AG04450 (cell line): ENCODE measurements around the gene GRM8. TPM values are rescaled to one million over a fixed set of nuclear protein-coding genes. Genes with fewer than 3 reads are reported as not detected.

ENCODE experiments used
- CTCF ChIA-PET: fragments of 300-600, 350-600 bp; formaldehyde crosslinking; extraction: SDS; loops from one replicate; lab custom pipeline; 2022; ENCODE audit warnings: antibody characterized with exemption, inconsistent platforms; lab: Charles Lee
- POLR2A ChIA-PET: fragments of 350-600 bp; formaldehyde crosslinking; extraction: SDS; loops from one replicate; lab custom pipeline; 2021; ENCODE audit warnings: antibody characterized with exemption, inconsistent platforms; lab: Yijun Ruan, JAX
- DNase-seq: peaks from one replicate; pipeline ENCODE4 v3.0.0-alpha.2; 2011; ENCODE audit warnings: low read depth, low spot score
- H3K27ac ChIP-seq: one replicate; pipeline ENCODE4 v1.5.1; 2012; ENCODE audit warnings: low read depth, low read length, control low read depth
- H3K27me3 ChIP-seq: one replicate; pipeline ENCODE4 v1.6.0; 2012; ENCODE audit warnings: low read length; ENCODE audit not compliant: control insufficient read depth, insufficient read depth
- H3K4me3 ChIP-seq: 2 replicates; pipeline ENCODE4 v1.5.1; 2011; ENCODE audit warnings: mild to moderate bottlenecking, low read depth, low read length, control low read depth
- H3K9me3 ChIP-seq: 2 replicates; pipeline ENCODE4 v1.5.1; 2012; ENCODE audit warnings: low read length; ENCODE audit not compliant: control insufficient read depth, insufficient read depth
- CTCF ChIP-seq: IDR thresholded peaks from 2 replicates; pipeline ENCODE4 v1.5.1; 2011; ENCODE audit warnings: low read depth, low read length, control low read depth, inconsistent platforms
- polyA plus RNA-seq: library from polyadenylated mRNA; depleted of rRNA; stranded (reverse); fragments of >200 nt; gene quantifications from 2 replicates; pipeline ENCODE4 v1.2.3, GENCODE V29; 2011

GRM8 gene
- polyA plus RNA-seq, 1 experiment, result not detected

GRCh38 chr7:127018889-127019288, 233.9 kb downstream of the GRM8 start:
- ChIA-PET POLR2A (no interaction called here), CTCF (no interaction called here)
- Histone ChIP-seq H3K9me3 (no peaks in the 10 kb centered on the region), H3K4me3 (no peak overlapping the region), H3K27ac (no peak overlapping the region), H3K27me3 (no peaks in the 10 kb centered on the region)
- TF ChIP-seq CTCF, result no peak
- DNase-seq, result no peak

GRCh38 chr7:127017196-127017595, 235.5 kb downstream of the GRM8 start:
- H3K27ac ChIP-seq, result no peak overlapping the region
- no peaks in the 10 kb centered on the region for H3K27me3 ChIP-seq
- no peaks in the 10 kb centered on the region; the same call in 1 of the 2 replicates for H3K9me3 ChIP-seq
- DNase-seq, result no peak
- H3K4me3 ChIP-seq, result no peak overlapping the region
- CTCF ChIA-PET, result interaction anchor here (0.6 kb wide), 1 partner anchor 217 kb away, joined by 4 read pairs; no protein-coding TSS in a partner anchor
- POLR2A ChIA-PET, result no interaction called here
- no peak for TF ChIP-seq CTCF

- Histone ChIP-seq H3K4me3 (no peak overlapping the region), H3K27ac (no peak overlapping the region), H3K27me3 (no peaks in the 10 kb centered on the region), H3K9me3 (no peaks in the 10 kb centered on the region)
- DNase-seq, result no peak
- ChIA-PET CTCF (no interaction called here), POLR2A (no interaction called here)
- TF ChIP-seq CTCF, result no peak
Measured at GRCh38 chr7:127000725-127001124, 252.0 kb downstream of the GRM8 start.

GRCh38 chr7:126996659-126997058, 256.1 kb downstream of the GRM8 start:
- H3K27ac ChIP-seq, result no peak overlapping the region
- DNase-seq, result no peak
- ChIA-PET POLR2A (no interaction called here), CTCF (no interaction called here)
- no peak overlapping the region for H3K4me3 ChIP-seq
- no peak for TF ChIP-seq CTCF
- H3K9me3 ChIP-seq, result peaks cover 13% of the 10 kb centered on the region; the same call in 1 of the 2 replicates
- no peaks in the 10 kb centered on the region for H3K27me3 ChIP-seq

GRCh38 chr7:126993626-126994213, 259.0 kb downstream of the GRM8 start:
- DNase-seq, result no peak
- no peak overlapping the region for H3K4me3 ChIP-seq
- peaks cover 21% of the 10 kb centered on the region for H3K9me3 ChIP-seq
- CTCF ChIA-PET, result no interaction called here
- H3K27me3 ChIP-seq, result no peaks in the 10 kb centered on the region
- H3K27ac ChIP-seq, result no peak overlapping the region
- POLR2A ChIA-PET, result no interaction called here
- no peak for TF ChIP-seq CTCF
